HG03378 (cell line): Measurements from ENCODE around the gene BACE1-AS.
"Not testable (repeated sequence)": the region's sequence is repeated elsewhere in the genome, so short reads cannot be mapped to it uniquely, and the experiment has no call there.

Experiments used
- ATAC-seq: cut with Tn5 transposase; IDR thresholded peaks from one replicate; pipeline ENCODE4 v1.9.1; 2021; ENCODE audit warnings: mild to moderate bottlenecking, moderate library complexity; ENCODE audit not compliant: unreplicated experiment

BACE1-AS gene

GRCh38 chr11:117290809-117291396 is at the start of gene BACE1-AS:
Gene BACE1-AS, plus strand, starts transcription at chr11:117291346.
- ATAC-seq: no peak

GRCh38 chr11:117248341-117248740 is 42.8 kb upstream of the BACE1-AS start:
- no peak for ATAC-seq

- ATAC-seq: no peak
Measured at GRCh38 chr11:117249571-117249970, 41.6 kb upstream of the BACE1-AS start.

GRCh38 chr11:117251506-117251905 is 39.6 kb upstream of the BACE1-AS start:
- ATAC-seq: no peak

GRCh38 chr11:117255966-117256365 is 35.2 kb upstream of the BACE1-AS start:
- no peak for ATAC-seq

- no peak for ATAC-seq
Measured at GRCh38 chr11:117256573-117256972, 34.6 kb upstream of the BACE1-AS start.

GRCh38 chr11:117258576-117258975 is 32.6 kb upstream of the BACE1-AS start:
- no peak for ATAC-seq

- ATAC-seq: no peak
Measured at GRCh38 chr11:117259417-117259816, 31.7 kb upstream of the BACE1-AS start.

GRCh38 chr11:117264624-117265323 is 26.4 kb upstream of the BACE1-AS start:
- not testable (repeated sequence) for ATAC-seq

- no peak for ATAC-seq
Measured at GRCh38 chr11:117265745-117266144, 25.4 kb upstream of the BACE1-AS start.

- no peak for ATAC-seq
Measured at GRCh38 chr11:117269856-117270255, 21.3 kb upstream of the BACE1-AS start.

GRCh38 chr11:117271208-117271607 is 19.9 kb upstream of the BACE1-AS start:
- no peak for ATAC-seq

- not testable (repeated sequence) for ATAC-seq
Measured at GRCh38 chr11:117272175-117272574, 19.0 kb upstream of the BACE1-AS start.

- no peak for ATAC-seq
Measured at GRCh38 chr11:117273550-117274289, 17.4 kb upstream of the BACE1-AS start.

GRCh38 chr11:117278347-117278746 is 12.8 kb upstream of the BACE1-AS start:
- ATAC-seq: no peak

- ATAC-seq: no peak
Measured at GRCh38 chr11:117279711-117280376, 11.3 kb upstream of the BACE1-AS start.

- no peak for ATAC-seq
Measured at GRCh38 chr11:117281159-117281558, 10.0 kb upstream of the BACE1-AS start.

GRCh38 chr11:117281869-117282268 is 9.3 kb upstream of the BACE1-AS start:
- no peak for ATAC-seq

- ATAC-seq: no peak
Measured at GRCh38 chr11:117282956-117283355, 8.2 kb upstream of the BACE1-AS start.

- no peak for ATAC-seq
Measured at GRCh38 chr11:117284053-117284452, 7.1 kb upstream of the BACE1-AS start.

- ATAC-seq: no peak
Measured at GRCh38 chr11:117286588-117286987, 4.6 kb upstream of the BACE1-AS start.
